H1 (cell line): ENCODE measurements around the gene CPPED1.

ENCODE experiments used
- ASH2L ChIP-seq: fragments of 200-600, 300-600 bp; sonication (generic); IDR thresholded peaks from one replicate; pipeline ENCODE4 v1.7.1; 2017; ENCODE audit warnings: low read length
- BCL11A ChIP-seq, 2 experiments: IDR thresholded peaks; one replicate each; pipeline ENCODE4 v1.6.1; 2011; ENCODE audit warnings: low read depth in 2 of 2, low read length in 2 of 2, mild to moderate bottlenecking in 2 of 2
- CHD2 ChIP-seq: IDR thresholded peaks from 2 replicates; pipeline ENCODE4 v1.6.1; 2012; ENCODE audit warnings: low read length, improper control_type of control experiment
- CTCF ChIP-seq, 3 experiments: IDR thresholded peaks; 1 replicate in 2 of 3; 2 replicates in 1 of 3; pipeline versions ENCODE4 v1.5.1 to v1.6.1; 2011; ENCODE audit warnings: low read length in 3 of 3, mild to moderate bottlenecking in 3 of 3, inconsistent platforms in 2 of 3, low read depth in 1 of 3, moderate library complexity in 1 of 3; ENCODE audit not compliant: insufficient read depth in 1 of 3; ENCODE audit errors: control extremely low read depth in 1 of 3
- EP300 ChIP-seq, 2 experiments: IDR thresholded peaks; 1 replicate in 1 of 2; 2 replicates in 1 of 2; pipeline ENCODE4 v1.6.1; 2011 to 2012; ENCODE audit warnings: low read depth in 2 of 2, low read length in 2 of 2, mild to moderate bottlenecking in 2 of 2, borderline replicate concordance in 1 of 2, inconsistent platforms in 1 of 2, moderate library complexity in 1 of 2
- EZH2 ChIP-seq: fragments of 200-600 bp; sonication (generic); IDR thresholded peaks from 2 replicates; pipeline ENCODE4 v1.7.1; 2012; ENCODE audit warnings: low read depth, mild to moderate bottlenecking, moderate library complexity, low read length, inconsistent platforms; ENCODE audit not compliant: severe bottlenecking
- JUND ChIP-seq: IDR thresholded peaks from 2 replicates; pipeline ENCODE4 v1.6.1; 2011; ENCODE audit warnings: mild to moderate bottlenecking, improper control_type of control experiment, low read length
- MAFK ChIP-seq: IDR thresholded peaks from 2 replicates; pipeline ENCODE4 v1.6.1; 2012; ENCODE audit warnings: low read depth, mild to moderate bottlenecking, improper control_type of control experiment, low read length
- POLR2A ChIP-seq, 2 experiments: IDR thresholded peaks; 1 replicate in 1 of 2; 2 replicates in 1 of 2; pipeline ENCODE4 v1.6.1; 2011; ENCODE audit warnings: low read depth in 2 of 2, low read length in 2 of 2, mild to moderate bottlenecking in 2 of 2; ENCODE audit errors: control extremely low read depth in 1 of 2
- POLR2AphosphoS5 ChIP-seq: IDR thresholded peaks from 2 replicates; pipeline ENCODE4 v1.6.1; 2011; ENCODE audit warnings: low read depth, low read length
- RAD21 ChIP-seq, 2 experiments: IDR thresholded peaks in 1 of 2; conservative IDR thresholded peaks in 1 of 2; 2 replicates each; pipeline ENCODE4 v1.6.1; 2011; ENCODE audit warnings: low read depth in 2 of 2, low read length in 2 of 2, improper control_type of control experiment in 1 of 2, inconsistent platforms in 1 of 2, mild to moderate bottlenecking in 1 of 2, moderate library complexity in 1 of 2
- RXRA ChIP-seq: IDR thresholded peaks from 2 replicates; pipeline ENCODE4 v1.6.1; 2011; ENCODE audit warnings: low read depth, mild to moderate bottlenecking, low read length, moderate library complexity; ENCODE audit not compliant: insufficient read depth
- SIN3A ChIP-seq, 2 experiments: IDR thresholded peaks in 1 of 2; conservative IDR thresholded peaks in 1 of 2; 2 replicates each; pipeline ENCODE4 v1.6.1; 2011 to 2012; ENCODE audit warnings: low read length in 2 of 2, improper control_type of control experiment in 1 of 2, low read depth in 1 of 2, mild to moderate bottlenecking in 1 of 2
- TF ChIP-seq, protein P1 (sequence below): IDR thresholded peaks from 2 replicates; pipeline ENCODE4 v1.6.1; 2012; ENCODE audit warnings: inconsistent platforms

DNA sequence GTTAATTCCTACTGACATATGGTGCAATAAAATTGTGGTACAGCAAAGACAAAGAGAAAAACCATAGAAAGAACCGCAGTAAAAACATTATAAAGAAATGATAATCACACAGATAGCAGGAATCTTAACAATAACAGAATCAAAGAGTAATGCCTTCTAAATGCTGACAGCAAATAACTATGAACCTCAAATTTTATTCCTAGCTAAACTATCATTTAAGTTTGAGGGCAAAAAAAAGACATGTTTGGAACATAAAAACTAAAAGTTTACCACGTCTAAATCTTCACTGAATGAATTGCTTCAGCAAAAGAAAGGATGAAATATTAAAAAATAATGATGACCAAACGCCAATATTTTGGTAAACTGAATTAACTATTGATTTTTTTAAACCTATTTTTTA lies 135.8 kb downstream of the CPPED1 start:
- TF ChIP-seq POLR2A (IDR thresholded peaks at IDR 0.05; ENCODE audit: control extremely low read depth in 1 of 2, low read depth in 2 of 2, low read length in 2 of 2) (no peak), MAFK (no peak), CTCF (IDR thresholded peaks at IDR 0.05; ENCODE audit: control extremely low read depth in 1 of 3, insufficient read depth in 1 of 3, low read depth in 1 of 3, low read length in 3 of 3) (no peak), CHD2 (no peak), SIN3A (conservative IDR thresholded peaks at IDR 0.05 in 1 of 2, IDR thresholded peaks at IDR 0.05 in 1 of 2; ENCODE audit: low read depth in 1 of 2, low read length in 2 of 2) (no peak), EP300 (IDR thresholded peaks at IDR 0.05; ENCODE audit: borderline replicate concordance in 1 of 2, low read depth in 2 of 2, low read length in 2 of 2) (no peak), POLR2AphosphoS5 (no peak), RXRA (no peak), RAD21 (IDR thresholded peaks at IDR 0.05 in 1 of 2, conservative IDR thresholded peaks at IDR 0.05 in 1 of 2; ENCODE audit: low read depth in 2 of 2, low read length in 2 of 2) (no peak), EZH2 (no peak), JUND (no peak), BCL11A (IDR thresholded peaks at IDR 0.05; ENCODE audit: low read depth in 2 of 2, low read length in 2 of 2) (no peak), ASH2L (no peak)
- TF ChIP-seq, protein P1, sequence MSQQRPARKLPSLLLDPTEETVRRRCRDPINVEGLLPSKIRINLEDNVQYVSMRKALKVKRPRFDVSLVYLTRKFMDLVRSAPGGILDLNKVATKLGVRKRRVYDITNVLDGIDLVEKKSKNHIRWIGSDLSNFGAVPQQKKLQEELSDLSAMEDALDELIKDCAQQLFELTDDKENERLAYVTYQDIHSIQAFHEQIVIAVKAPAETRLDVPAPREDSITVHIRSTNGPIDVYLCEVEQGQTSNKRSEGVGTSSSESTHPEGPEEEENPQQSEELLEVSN = no peak
